Effector CD4-positive, alpha-beta T cell (primary cell): Measurements from ENCODE around the gene SAMD11.
A peak's percentile ranks its signal among the peaks of the same experiment; 100 is the strongest.

ENCODE experiments used
- DNase-seq: peaks from one replicate; pipeline ENCODE4 v3.0.0-alpha.2; 2020

The SAMD11 gene

DNA sequence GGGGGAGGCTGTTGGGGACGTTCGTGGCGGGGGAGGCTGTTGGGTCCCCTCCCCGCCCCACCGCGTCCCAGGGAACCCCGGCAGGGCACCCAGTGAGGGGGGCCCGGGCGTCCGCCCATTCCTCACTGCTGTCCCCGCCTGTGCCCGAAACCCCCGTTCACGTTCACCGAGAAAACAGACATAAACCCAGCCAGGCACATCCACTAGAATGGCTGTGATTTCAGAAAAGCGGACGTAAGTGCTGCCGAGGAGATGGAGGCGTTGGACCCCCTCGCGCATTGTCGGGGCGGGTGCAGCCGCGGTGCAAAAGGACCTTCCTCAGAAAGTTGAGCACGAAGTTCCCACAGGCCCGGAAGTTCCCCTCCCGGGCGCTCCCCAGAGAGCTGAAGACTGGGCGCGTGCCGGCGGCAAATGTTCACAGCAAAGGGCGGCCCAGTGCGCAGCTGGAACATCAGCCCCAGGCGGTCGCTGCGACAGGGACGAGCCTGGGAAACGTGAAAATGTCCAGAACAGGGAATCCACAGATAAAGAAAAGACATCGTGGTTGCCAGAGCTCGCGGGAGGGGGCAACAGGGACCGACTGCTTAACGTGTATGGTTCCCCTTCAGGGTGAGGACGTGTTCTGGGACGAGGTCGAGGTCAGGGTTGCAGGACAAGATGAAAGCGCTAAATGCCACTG is 18.5 kb upstream of the SAMD11 start:
- no peak for DNase-seq

DNA sequence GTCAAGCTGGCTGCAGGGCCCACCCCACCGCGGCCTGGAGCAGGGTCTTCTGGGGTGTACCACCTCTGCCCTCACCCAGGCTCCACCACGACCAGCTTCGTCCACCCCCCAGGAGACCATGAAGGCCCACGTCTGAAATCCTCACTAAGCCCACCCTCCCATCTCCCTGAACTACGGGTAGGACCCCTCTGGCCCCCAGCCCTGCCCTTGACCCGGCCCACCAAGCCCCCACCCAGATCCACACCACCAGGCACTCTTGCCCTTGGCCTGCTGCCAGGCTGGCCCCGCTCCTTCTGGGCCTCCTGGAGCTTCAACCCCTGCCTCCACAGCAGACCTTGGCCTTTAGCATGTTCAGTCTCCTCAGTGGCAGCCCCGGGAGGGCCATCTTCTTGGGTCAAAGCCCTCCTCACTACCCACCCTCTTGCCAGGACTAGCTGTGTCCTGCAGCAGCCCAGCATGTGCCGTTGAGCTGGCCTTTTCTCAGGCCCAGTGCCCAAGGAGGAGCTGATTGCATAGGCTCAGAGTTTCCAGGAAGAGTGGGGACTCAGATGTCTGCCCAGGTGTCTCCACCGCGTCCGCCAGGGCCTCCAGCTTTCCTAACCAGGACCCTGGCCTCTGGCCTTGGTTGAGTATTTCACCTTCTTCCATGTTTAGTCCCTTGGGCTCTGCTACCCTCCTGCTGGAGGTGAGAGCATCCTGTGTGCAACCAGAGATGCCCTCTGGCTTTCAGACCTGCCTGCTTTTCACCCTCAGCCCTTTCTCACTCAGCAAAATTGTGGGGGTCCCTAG is 17.7 kb upstream of the SAMD11 start:
- no peak for DNase-seq

DNA sequence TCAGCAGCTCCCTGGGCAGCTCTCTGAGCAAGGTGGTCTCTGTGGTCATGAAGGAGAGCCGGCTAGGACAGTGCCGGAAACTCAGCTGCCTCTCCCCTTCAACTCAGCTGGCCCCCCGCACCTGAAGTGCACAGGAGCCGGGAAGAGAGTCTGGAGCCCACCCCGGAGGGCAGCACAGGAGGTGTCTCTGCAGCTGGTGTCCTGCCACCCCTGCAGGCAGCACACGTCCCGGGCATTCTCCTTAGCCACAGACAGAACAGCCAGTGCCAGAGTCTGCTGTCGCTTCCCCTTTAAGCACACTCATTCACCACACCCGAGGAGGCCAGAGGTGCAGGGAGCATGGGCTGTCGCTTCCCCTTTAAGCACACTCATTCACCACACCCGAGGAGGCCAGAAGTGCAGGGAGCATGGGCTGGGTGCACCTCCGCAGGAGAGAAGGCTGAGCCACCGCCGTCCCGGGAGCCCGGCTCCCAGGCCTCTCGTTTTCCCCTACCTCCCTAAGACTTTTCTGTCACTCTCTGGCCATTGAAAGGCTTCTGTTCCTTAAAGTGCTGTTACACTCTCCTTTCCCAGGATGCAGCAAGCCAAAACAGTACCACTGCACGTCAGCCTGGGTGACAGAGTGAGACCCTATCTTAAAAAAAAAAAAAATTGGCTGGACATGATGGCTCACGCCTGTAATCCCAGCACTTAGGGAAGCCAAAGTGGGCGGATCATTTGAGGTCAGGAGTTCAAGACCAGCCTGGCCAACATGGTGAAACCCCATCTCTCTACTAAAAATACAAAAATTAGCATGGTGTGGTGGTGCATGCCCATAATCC is 16.9 kb upstream of the SAMD11 start:
- no peak for DNase-seq

DNA sequence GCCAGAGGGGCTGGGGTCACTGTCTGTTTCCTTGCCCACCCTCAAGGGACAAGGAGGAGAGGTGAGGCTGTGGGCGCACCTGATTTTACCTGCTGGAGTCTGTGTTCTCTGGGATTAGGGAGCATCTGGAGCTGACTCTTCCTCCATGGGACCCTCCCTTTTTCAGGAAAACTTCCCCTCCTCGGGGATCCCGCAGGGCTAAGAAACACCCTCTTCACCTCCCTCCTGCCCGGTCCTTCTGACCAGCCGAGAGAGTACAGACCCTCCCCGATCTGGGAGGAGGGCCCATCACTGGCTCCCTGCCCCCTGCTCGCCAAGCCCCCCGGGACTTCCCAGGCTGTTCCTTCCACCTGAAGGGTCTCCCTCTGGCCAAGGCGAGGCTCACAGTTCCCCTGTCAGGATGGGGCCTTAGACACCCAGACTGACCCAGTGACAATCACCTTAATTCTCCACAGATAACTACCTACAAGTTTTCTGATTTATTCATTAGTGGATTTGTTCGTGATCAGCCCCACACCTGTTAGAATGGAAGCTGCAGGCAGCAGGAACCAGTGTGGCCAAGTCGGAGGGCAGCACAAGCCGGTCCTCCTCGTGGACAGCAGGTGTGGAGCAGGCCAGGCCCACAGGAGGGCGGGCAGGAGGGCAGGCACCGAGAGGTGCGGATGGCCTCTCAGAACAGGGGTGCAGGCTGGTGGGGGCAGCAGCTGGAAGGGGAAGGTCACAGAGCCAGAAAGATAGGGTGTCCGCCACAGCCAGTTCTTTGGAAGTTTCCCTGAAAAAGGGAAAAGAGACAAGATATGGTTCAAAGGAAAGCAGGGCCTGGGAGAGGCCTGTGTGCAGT is 15.9 kb upstream of the SAMD11 start:
- peak; percentile 1 for DNase-seq

DNA sequence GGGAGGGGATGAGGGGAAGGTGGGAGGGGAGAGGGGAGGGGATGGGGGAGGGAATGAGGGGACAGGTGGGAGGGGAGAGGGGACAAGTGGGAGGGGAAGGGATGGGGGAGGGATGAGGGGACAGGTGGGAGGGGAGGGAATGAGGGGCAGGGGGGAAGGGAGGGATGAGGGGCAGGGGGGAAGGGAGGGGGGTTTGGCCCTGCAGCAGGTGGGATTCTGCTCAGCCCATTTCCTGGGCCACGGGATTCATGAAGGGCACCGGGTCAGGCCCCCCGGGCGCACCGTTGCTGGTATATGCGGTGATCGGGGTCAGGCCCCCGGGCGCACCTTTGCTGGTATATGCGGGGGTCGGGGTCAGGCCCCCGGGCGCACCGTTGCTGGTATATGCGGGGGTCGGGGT is 15.1 kb upstream of the SAMD11 start:
- DNase-seq = peak; percentile 1

DNA sequence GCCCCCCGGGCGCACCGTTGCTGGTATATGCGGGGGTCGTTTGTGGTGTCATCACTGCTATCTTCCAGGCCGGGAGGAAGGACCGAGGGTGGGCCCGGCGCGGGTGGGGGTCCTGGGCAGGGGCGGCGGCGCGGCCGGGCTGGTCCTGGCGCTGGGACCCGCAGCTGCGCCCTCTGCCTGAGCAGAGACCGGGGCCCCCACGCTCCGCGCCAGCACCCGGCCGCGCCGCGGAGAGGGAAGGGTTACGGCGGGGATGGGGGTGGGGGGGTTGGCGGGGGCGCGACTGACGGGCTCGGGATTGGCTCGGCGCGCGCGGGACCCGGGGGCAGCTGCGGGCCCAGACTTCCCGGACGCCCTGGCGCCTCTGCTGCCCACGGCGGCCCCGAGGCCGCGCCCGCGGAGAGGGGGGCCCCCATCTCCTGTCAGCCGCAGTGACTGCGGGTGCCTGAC is 13.8 kb upstream of the SAMD11 start:
- peak; percentile 1 for DNase-seq

DNA sequence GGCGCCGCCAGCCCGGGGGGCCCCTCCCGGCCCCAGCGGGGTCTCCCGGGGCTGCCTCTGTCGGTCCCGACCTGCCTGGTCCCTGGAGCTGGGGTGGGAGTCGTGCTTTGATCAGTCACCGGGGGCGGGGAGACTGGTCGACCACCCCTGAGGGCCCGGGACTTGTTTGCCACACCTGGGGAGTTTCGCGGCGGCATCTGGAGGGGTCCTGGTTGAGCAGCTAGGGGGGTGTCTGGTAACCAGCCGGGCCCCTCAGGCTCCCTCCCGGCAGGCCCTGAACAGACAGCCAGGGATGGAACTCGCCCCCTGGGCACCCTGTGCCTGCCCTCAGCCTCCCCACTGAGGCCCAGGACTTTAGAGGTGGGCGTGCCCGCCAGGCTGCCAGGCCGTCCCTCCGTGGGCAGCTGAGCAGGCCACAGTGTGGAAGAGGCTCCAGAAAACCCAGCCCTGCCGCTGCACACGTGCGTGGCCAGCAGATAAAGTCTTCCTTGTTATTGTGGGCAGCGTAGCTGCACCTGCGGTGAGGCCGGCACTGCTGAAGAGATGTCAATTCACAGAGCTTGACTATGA is 13.3 kb upstream of the SAMD11 start:
- peak; percentile 1 for DNase-seq

DNA sequence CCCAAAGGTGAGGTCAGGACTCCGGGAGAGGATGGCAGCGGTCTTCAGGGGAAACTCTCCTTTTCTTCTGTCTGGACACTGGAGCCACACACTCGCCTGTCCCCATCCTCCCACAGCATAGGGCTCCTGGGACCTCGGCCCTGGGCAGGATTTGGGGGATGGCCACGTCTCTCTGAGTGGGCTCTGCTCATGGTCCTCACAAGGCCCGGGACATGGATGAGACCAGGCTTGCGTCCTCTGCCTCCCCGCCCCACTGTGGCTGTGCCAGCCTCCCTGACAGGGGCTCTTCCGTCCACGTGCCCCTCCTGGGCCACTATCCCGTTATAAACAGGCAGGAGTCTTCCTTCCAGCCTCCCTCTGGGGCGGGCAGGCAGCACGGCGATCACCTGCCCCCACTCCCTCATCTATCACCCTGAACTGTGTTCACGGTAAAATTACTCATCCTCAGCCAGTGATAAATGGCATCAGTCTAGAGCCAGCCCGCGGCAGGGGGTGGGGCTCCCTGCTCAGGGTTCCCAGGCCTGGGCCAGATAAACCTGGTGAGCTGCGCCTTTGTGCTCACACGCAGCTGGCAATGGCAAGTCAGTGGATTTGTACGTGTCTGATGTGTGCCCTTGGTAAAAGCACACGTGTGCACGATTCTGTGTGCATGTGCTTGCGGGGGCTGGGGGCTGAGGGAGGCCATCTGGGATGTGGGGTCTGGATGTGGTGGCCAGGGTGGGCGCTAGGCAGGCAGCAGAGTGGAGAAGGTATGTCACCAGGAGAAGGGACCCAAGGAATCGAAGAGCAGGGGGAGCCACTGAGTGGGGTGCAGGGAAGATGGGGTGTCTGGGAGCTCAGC is 12.6 kb upstream of the SAMD11 start:
- peak; percentile 1 for DNase-seq

DNA sequence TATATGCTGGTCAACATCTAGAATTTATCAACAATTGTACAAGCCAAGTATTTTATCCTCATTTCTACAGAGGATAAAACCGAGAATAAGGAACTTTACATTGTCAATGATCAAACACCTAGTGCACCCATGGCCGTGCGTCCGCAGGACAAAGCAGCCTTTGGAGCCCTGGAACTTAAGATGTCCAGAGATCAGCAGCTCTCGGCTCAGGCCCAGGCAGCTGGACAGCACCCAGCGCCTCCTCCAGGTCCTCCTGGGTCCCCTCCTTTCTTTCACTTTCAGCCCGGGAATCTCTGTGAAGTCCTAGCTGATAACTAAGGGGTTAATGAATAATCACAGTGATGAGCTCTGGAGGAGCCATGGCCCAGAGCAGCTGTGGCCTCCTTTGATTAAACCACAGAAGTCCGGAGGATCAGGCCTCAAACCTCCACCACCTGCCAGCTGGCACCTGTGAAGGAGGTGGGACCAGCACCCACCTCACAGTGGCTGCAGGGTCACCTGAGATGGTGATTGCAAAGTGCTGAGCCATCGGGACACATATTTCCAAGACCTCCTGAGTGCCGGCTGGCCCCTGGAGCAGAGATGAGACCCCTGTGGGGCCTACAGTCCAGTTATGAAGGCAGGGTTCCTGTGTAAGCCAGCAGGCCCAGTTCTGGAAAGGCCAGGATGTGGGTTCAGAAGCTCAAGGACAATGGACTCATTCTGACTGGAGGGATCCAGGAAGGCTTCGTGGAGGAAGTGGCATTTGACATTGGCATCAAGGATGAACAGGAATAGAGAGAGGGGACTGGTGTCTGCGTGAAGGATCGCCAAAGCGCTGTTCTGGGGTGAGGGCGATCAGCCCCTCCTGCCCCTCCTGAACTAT is 11.6 kb upstream of the SAMD11 start:
- DNase-seq = peak; percentile 1

DNA sequence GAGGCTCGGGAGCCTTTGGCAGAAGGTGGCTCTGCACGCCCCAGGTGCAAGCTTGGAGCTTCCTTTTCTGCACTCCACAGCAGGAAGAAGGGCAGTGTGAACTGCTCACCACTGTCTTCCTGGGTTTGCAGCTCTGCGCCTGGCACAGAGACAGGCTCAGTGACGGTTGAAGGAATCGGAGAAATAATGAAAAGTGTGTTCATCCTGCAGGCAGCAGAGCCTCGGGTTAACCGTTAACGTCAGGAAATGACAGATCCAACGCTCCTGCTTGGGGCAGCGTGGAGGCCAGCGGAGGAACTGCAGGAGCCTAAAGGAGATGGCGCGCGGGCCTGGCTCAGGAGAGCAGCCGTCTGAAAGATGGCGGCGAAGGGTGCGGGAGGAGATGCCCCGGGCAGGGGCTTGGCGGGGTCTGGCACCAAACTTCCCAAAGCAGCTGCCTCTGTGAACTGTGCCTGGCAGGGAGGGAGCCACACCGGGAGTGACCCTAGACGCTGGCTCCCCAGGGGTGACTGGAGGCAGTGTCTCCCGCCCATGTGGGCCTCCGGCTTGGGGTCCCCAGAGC is 10.9 kb upstream of the SAMD11 start:
- peak; percentile 1 for DNase-seq

DNA sequence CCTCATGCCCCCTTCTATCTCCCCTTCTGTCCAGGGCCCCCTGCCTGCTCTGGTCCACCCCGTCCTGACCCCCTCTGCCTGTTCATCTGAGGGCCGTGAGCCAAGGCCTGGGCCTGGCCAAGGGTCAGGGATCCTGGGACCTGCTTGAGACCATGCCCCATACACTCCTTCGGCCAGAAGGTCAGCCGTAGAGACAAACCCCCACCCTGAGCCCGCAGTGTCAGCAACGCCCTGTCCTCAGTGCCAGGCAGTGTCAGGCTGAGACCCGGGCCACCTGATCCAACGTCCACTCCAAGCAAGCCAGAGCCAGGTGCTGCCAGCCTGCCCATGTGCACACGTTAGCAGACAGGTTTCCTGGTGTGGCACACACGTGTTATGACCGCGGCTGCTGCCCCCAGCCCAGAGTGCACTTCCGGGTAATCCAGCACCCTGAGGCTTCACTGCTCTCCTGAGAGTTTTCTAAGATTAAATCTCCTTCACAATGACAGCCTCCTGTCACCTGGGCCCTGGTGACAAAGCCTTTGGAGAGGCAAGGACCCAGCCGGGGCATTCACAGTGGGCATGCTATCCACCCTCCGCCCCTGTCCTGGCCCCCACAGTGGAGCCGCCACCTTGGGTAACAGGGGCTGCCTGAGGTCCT is 10.1 kb upstream of the SAMD11 start:
- peak; percentile 1 for DNase-seq

DNA sequence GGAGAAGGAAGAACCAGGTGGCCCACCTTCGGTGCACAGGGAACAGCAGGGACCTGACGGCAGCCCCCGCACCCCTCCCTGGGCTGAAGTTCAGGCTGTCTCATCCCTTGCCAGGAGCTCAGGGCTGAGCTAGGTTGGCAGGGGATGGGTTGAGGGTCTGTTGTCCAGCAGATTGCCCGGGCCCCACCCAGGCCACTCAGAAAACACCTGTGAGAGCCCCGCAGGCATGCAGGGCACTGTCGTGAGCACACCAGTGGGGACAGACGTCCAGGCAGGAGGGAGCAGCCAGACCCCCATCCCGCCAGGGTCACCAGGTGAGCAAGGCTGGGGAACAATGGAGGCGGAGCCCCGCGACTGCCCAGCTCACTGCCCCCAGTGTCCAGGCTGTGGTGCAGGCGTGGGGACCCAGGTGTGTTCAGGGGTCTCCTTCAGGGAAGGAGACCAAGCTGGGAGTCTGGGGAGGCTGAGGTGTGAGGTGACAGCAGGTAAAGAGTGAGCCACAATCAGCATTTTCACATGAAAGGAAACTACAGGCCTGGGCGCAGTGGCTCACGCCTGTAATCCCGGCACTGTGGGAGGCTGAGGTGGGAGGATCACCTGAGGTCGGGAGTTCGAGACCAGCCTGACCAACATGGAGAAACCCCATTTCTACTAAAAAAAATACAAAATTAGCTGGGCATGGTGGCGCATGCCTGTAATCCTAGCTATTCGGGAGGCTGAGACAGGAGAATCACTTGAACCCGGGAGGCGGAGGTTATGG is 9.4 kb upstream of the SAMD11 start:
- DNase-seq = no peak

DNA sequence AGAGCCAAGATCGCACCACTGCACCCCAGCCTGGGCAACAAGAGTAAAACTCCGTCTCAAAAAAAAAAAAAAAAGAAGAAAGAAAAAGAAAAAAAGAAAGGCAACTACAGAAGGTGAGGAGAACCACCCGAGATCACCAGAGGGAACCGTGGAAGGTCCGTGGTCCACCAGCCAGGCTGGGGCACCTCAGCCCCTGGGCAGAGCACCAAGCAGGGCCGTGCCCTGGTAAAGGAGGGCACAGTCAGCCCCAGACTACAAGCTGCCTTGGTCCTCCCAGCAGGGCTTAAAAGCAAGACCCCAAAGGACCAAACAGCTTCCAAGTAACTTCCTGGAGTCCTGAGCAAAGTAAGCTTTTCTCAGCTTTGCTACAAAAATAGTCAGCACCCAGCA is 8.8 kb upstream of the SAMD11 start:
- DNase-seq = no peak

DNA sequence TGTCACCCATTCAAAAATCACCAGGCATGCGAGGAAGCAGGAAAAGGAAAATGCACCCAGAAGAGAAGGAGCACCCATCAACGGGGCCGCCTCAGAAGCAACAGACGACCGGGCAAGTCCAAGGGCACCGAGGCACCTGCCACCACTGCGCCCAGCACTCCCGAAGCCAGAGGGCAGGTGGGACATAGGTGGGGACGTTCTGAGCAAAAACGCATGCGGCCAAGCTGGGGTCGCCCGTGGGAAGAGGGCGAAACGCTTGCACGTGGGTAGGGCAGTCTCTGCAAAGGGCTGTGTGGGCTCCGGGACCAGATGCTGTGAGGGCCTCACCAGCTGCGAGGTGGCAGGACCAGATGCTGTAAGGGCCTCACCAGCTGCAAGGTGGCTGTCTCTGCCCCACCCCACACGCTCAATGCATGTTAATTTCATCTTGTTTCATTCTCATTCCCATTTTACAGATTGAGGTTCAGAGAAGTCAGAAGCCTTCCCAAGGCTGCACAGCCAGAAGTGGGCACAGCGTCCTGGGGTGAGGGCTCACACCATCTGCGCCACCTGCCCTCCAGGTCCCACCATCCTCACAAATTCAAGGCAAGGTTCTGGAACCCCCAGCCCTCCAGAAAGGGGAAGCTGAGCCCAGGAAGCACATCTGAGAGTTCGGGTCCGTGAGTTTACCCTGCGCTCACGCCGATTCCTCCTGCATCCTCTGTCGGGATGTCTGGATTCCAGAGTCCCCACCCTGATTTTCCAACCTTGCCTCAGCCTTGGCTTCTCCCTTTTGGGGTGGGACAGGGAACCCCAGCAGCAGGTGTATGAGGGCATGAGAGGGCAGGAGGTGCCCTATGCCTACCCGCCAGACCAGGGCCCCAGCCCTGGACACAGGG is 8.2 kb upstream of the SAMD11 start:
- DNase-seq = no peak

DNA sequence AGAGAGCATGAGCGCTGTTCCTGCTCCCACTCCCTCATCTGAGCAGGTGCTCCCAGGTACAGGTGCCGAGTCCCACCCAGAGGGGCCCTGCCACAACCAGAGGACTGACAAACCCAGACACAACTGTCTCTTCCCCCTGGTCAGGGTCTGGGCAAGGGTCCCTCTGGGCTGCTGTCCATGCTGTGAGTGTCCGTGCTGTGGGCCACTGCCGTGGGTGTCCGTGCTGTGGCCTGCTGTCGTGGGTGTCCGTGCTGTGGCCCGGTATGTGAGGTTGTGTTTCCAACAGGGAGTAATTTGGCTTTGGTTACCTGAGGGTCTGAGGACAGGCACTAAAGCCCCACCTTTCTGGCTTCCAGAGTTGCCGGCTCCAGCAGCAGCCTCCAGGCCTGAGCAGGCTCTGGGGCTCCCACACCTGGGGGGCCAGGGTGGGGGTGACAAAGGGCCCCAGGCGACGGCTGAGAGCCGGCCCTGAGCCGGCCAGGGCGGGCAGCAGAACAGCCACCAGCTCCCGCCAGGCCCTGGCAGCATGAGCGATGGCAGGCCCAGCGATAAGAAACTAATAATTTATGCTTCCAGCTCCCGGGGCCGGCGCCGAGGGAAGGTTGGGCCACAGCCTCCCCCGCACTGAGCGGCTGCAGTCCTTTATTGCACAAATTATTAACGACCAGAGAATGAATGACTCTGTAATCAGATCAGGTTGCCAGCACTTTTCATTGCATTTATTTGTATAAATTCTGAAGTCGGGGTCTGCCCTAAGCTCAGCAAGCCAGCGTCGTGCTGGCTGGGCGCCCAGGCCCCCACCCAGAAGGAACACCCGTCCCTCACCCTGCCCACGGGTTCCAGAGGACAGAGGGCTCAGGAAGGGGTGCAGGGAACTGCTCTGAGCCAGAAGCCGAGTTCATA is 7.3 kb upstream of the SAMD11 start:
- DNase-seq = no peak

DNA sequence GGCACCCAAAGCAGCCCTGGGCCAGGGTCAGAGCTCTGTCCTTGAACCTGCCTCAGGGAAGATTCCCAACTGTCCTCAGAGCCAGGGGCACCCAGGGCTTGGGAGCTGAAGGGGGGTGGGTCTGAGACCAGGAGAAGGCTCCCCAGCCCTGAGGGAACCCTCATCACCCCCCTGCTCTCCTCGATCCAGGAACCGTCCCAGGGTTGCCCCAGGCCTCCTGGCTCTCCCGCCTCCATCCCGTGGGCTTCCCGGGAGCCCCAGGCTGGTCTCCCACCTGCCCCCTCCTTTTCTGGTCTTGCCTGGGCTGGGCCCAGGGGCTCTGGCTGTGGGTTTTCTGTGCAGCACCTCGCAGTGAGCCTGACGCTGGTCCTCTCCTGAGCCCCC is 6.7 kb upstream of the SAMD11 start:
- no peak for DNase-seq
